H1 (cell line): ENCODE data around the gene IL1R1. TPM values are rescaled to one million over a fixed set of nuclear protein-coding genes. Genes with fewer than 3 reads are reported as not detected.

ENCODE experiments used
- EP300 ChIP-seq, 2 experiments: IDR thresholded peaks; 1 replicate in 1 of 2; 2 replicates in 1 of 2; pipeline ENCODE4 v1.6.1; 2011 to 2012; ENCODE audit warnings: low read depth in 2 of 2, low read length in 2 of 2, mild to moderate bottlenecking in 2 of 2, borderline replicate concordance in 1 of 2, inconsistent platforms in 1 of 2, moderate library complexity in 1 of 2
- HDAC2 ChIP-seq, 2 experiments: fragments of 300-600 bp in 1 of 2; sonication (generic) in 1 of 2; IDR thresholded peaks; 2 replicates each; pipeline ENCODE4 v1.6.1; 2011 to 2012; ENCODE audit warnings: low read depth in 2 of 2, low read length in 2 of 2, mild to moderate bottlenecking in 2 of 2, moderate library complexity in 2 of 2, borderline replicate concordance in 1 of 2, inconsistent platforms in 1 of 2
- SP1 ChIP-seq: IDR thresholded peaks from 2 replicates; pipeline ENCODE4 v1.6.1; 2011; ENCODE audit warnings: low read depth, low read length
- polyA plus RNA-seq, 7 experiments: library from polyadenylated mRNA; depleted of rRNA in 3 of 7; stranded (reverse) in 5 of 7; unstranded in 2 of 7; fragments of >200 nt in 5 of 7; fragments of 200-250 nt in 2 of 7; gene quantifications; 1 replicate in 5 of 7; 2 replicates in 1 of 7; 4 replicates in 1 of 7; pipeline versions ENCODE4 v1.2.1 to v1.2.3, GENCODE V29; 2011 to 2013; ENCODE audit warnings: missing spikeins in 2 of 7, mixed read lengths in 2 of 7
- total RNA-seq: library from RNA; stranded (reverse); fragmentation: NEBNext Ultra II Directional; extraction: Animal tissue kit (Norgen Biotek cat#: 25700); gene quantifications from 2 replicates; pipeline ENCODE4 v1.2.1, GENCODE V29; 2021

The IL1R1 gene
- total and polyA plus RNA-seq, 2 of the 8 experiments (the other 6 are each of a cell fraction or from before 2014, with no cell fraction given), result 0.34 to 0.47 TPM

DNA sequence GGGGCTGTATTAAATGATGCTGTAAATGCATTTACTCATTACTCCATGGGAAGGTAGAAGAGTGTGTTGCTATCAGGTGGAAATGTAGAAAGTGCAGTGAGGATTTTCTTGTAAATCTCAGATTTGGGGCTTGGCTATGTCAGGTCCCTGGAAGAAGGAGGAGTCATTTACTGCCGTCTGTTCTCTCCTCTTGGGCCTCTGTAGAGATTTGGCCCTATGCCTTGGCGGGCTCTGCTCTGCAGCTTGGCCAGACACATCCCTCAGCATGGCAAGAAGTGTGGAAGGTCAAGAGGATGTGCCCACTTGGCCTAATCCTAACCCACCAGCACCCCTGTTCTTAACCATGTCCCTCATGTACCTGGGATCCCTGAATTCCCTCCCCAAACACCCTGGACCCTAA lies 6.7 kb downstream of the IL1R1 start (continued):
- TF ChIP-seq HDAC2 (IDR thresholded peaks at IDR 0.05; ENCODE audit: borderline replicate concordance in 1 of 2, low read depth in 2 of 2, low read length in 2 of 2), result no peak
- no peak for TF ChIP-seq EP300 (IDR thresholded peaks at IDR 0.05; ENCODE audit: borderline replicate concordance in 1 of 2, low read depth in 2 of 2, low read length in 2 of 2)
- TF ChIP-seq SP1, result no peak
- TF ChIP-seq, all 59 proteins: peak for 0
